GM12875 (cell line): ENCODE data around the gene NPHP3.

Source experiments
- H3K4me3 ChIP-seq: one replicate; pipeline ENCODE4 v1.5.1; 2011; ENCODE audit warnings: low read depth, low read length, control low read depth
- CTCF ChIP-seq: IDR thresholded peaks from 2 replicates; pipeline ENCODE4 v1.5.1; 2011; ENCODE audit warnings: low read depth, mild to moderate bottlenecking, control low read depth, inconsistent platforms, low read length, moderate library complexity, borderline replicate concordance; ENCODE audit not compliant: insufficient read depth

Gene NPHP3

GRCh38 chr3:132662212-132662611, 60.0 kb downstream of the NPHP3 start:
- TF ChIP-seq CTCF: no peak
- no peak overlapping the region for H3K4me3 ChIP-seq

GRCh38 chr3:132661101-132661500, 61.1 kb downstream of the NPHP3 start:
- TF ChIP-seq CTCF: no peak
- H3K4me3 ChIP-seq: peak overlapping the region; percentile 95

GRCh38 chr3:132660811-132661070, 61.5 kb downstream of the NPHP3 start:
- no peak for TF ChIP-seq CTCF
- H3K4me3 ChIP-seq: peak overlapping the region; percentile 95

- H3K4me3 ChIP-seq: peak within 1 kb of the TSS; percentile 95
- no peak for TF ChIP-seq CTCF
Measured at GRCh38 chr3:132660052-132660810, 62.0 kb downstream of the NPHP3 start, which contains the start of gene UBA5. Gene UBA5 (plus strand): TSS chr3:132660329. CDS start chr3:132660538, 209 bp downstream.

- peak within 1 kb of the TSS; percentile 95 for H3K4me3 ChIP-seq
- TF ChIP-seq CTCF: peak; percentile 63; the same call in 1 of the 2 replicates
Measured at GRCh38 chr3:132659365-132660051, 62.7 kb downstream of the NPHP3 start, which contains the start of gene ACAD11. Gene ACAD11 (minus strand): TSS chr3:132659809. CDS start chr3:132659751, 58 bp downstream.

GRCh38 chr3:132659000-132659364, 63.2 kb downstream of the NPHP3 start:
- TF ChIP-seq CTCF: no peak
- H3K4me3 ChIP-seq: peak overlapping the region; percentile 95
